22Rv1 (cell line): ENCODE results near the gene RNF38.
A peak's percentile ranks its signal among the peaks of the same experiment; 100 is the strongest.
"Not testable (repeated sequence)": the region's sequence is repeated elsewhere in the genome, so short reads cannot be mapped to it uniquely, and the experiment has no call there.

Experiments
- H3K27ac ChIP-seq: fragments of 450-650 bp; 2 replicates; pipeline ENCODE4 v1.5.1; 2017
- ZFX ChIP-seq: fragments of 450-650 bp; IDR thresholded peaks from 2 replicates; pipeline ENCODE4 v1.6.1; 2017; ENCODE audit warnings: antibody characterized with exemption, borderline replicate concordance
- TF ChIP-seq, protein P1 (sequence below): fragments of 450-650 bp; IDR thresholded peaks from 2 replicates; pipeline ENCODE4 v1.5.1; 2017; ENCODE audit warnings: mild to moderate bottlenecking

RNF38 gene

DNA sequence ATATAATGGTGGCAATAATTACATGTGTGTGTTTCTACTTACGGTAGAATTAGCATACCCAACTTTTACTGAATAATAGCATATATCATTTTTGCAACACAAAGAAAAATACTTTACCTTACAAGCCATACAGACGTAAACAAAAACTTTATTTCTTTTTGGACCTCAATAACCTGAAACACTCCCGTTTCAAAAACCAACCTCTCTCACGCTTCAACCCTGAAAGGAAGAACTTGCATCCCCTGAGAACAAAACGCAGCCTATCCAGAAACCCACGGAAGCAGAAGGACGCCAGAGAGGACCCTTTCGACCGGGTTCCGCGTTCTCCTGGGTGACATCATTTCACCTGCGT, at the start of gene RNF38:
Gene RNF38, minus strand, starts transcription at position 290 of the 352 bp plus-strand sequence. Its CDS starts 161 bp downstream, at position 129.
- H3K27ac ChIP-seq: peak within 1 kb of the TSS; percentile 96
- TF ChIP-seq, protein P1, sequence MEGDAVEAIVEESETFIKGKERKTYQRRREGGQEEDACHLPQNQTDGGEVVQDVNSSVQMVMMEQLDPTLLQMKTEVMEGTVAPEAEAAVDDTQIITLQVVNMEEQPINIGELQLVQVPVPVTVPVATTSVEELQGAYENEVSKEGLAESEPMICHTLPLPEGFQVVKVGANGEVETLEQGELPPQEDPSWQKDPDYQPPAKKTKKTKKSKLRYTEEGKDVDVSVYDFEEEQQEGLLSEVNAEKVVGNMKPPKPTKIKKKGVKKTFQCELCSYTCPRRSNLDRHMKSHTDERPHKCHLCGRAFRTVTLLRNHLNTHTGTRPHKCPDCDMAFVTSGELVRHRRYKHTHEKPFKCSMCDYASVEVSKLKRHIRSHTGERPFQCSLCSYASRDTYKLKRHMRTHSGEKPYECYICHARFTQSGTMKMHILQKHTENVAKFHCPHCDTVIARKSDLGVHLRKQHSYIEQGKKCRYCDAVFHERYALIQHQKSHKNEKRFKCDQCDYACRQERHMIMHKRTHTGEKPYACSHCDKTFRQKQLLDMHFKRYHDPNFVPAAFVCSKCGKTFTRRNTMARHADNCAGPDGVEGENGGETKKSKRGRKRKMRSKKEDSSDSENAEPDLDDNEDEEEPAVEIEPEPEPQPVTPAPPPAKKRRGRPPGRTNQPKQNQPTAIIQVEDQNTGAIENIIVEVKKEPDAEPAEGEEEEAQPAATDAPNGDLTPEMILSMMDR: no peak
- no peak for TF ChIP-seq ZFX

DNA sequence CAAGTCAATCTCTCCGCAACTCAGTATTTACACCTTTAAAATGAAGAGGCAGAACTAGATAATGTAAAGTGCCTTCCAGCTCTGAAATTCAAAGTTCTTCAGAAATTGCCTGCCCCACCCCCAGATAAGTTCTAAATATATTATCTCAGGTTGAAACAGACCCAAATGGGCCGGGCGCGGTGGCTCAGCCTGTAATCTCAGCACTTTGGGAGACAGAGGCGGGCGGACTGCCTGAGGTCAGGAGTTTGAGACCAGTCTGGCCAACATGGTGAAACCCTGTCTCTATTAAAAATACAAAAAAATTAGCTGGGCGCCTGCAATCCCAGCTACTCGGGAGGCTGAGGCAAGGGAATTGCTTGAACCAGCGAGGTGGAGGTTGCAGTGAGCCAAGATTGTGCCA, 48.5 kb upstream of the RNF38 start:
- not testable (repeated sequence) for H3K27ac ChIP-seq

DNA sequence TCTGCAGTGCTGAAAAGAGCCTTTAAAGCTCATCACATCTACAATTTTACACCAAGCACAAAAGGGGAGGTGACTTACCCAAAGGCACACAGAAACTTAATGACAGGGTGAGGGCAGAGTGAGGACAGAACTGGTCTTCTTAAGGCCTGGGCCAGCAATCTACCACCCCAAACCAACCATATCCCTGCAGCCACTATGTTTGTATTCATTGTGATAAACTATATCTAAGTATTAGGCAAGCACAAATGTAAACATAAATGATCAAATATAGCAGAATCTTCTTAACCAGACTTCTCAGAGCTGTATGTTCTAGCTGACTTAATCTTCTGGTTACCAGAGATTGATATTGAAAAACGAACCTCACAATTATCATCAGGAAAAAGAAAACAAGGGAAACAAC, 47.9 kb upstream of the RNF38 start:
- no peak overlapping the region for H3K27ac ChIP-seq
- TF ChIP-seq ZFX: no peak
- TF ChIP-seq, protein P1: no peak

DNA sequence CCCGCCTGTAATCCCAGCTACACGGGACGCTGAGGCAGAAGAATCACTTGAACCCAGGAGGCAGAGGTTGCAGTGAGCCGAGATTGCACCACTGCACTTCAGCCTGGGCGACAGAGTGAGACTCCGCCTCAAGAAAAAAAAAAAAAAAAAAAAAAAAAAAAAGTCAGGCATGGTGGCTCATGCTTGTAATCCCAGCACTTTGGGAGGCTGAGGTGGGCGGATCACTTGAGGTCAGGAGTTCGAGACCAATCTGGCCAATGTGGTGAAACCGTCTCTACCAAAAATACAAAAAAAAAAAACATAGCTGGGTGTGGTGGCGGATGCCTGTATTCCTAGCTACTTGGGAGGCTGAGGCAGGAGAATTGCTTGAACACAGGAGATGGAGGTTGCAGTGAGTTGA, 46.6 kb upstream of the RNF38 start:
- not testable (repeated sequence) for H3K27ac ChIP-seq

DNA sequence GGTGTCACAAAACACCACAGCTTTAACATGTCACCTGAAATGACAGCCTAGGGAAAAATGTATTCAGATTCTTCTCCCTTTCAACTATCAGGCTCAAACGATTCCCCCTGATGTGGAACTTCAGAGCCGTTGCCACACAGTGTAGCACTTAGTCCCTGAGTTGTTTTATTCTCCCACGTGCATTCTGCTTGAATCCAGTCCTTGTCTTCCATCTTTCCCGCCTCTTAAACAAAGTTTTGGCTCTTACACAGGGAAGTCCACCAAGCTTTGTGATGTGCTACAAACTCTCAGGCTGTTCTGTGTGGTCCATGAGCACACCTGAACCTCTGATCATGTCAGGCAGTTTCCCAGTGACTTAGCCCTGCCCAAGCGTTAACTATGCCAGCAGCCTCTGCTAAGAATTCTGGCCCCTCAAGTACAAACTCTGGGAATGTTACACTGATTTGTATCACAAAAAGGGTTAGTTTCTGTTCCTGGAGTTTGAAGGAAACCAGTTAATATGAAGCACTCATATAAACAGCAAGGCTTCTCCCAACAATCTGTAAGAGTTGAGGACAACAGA, 45.8 kb upstream of the RNF38 start:
- no peak for TF ChIP-seq ZFX
- TF ChIP-seq, protein P1: no peak
- H3K27ac ChIP-seq: no peak overlapping the region

DNA sequence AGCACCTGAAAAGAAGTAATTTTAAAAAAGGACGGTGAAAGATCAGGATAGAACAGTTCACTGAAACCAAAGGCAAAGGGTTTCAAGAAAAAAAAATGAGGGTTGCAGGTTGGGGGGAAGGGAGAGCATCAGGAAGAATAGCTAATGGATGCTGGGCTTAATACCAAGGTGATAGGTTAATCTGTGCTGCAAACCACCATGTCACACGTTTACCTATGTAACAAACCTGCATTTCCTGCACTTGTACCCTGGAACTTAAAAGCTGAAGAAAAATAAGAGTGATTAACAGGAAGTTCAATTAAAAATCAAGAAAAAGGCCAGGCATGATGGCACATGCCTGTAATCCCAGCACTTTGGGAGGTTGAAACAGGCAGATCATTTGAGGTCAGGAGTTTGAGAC, 44.1 kb upstream of the RNF38 start:
- TF ChIP-seq ZFX: no peak
- TF ChIP-seq, protein P1: no peak
- H3K27ac ChIP-seq: no peak overlapping the region

DNA sequence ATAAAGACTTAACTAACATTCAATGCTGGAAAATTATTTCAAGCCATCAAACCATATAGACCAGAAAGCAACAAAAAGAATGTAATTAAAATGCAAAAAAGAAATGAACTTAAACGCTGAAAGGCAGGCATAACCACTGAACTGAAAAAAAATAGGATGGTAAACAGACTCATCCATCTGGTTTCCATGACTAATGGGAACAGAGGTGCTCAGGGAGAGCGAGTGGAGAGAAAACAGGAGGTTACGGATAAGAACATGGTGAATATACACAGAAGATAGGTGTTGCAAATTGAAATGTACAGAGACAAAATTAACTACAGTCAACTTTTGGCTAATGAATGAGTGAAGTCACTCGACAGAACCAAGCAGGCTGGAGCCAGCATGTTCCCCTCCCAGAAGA, 43.5 kb upstream of the RNF38 start:
- H3K27ac ChIP-seq: no peak overlapping the region
- TF ChIP-seq ZFX: no peak
- TF ChIP-seq, protein P1: no peak

DNA sequence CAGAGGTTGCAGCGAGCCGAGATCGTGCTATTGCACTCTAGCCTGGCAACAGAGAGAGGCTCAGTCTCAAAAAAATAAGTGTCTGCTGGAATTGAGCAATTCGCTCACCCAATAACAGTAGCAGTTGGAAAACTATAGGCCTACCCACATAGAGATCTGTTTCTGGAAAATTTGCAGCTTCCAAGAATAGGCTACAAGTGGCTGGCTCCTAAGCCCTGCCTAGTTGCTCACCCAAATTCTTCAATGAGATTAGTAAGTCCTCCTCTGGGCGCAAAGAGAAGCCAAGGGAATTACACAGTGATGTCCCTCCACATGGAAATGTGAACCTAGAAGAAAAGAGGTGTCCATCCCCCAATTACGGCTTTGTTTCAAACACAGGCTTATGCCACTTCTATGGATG, 42.6 kb upstream of the RNF38 start:
- TF ChIP-seq ZFX: no peak
- TF ChIP-seq, protein P1: no peak
- no peak overlapping the region for H3K27ac ChIP-seq
